Measurements from ENCODE around the gene KANSL2.
"Not testable (repeated sequence)": the region's sequence is repeated elsewhere in the genome, so short reads cannot be mapped to it uniquely, and the experiment has no call there.

KANSL2 gene

DNA sequence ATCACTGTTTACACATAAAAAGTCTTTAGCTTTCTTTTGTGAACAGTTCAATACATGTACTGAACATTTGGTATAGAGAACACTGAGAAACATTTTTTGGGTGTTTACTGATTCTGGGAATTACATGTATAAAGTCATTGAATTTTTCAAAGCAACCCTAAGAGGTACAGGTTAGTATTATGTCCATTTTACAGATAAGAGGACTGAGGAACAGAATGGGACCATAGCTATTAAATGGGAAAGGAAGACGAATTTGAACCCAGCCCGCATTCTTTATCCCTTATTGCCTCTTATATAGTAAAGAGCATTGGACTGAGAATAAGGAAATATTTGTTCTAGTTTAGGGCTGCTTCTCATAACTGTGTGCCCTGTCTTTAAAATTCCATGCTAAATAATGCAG lies 889 bp upstream of the KANSL2 start:
- DNase-seq = no peak

DNA sequence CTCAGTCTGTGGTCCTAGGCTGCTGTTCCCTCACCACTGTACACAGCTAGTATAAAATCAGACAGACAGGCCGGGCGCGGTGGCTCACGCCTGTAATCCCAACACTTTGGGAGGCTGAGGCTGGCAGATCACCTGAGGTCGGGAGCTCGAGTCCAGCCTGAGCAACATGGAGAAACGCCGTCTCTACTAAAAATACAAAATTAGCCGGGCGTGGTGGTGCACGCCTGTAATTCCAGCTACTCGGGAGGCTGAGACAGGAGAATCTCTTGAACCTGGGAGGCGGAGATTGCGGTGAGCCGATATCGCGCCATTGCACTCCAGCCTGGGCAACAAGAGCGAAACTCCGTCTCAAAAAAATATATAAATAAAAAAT lies 481 bp upstream of the KANSL2 start:
- DNase-seq = not testable (repeated sequence)

DNA sequence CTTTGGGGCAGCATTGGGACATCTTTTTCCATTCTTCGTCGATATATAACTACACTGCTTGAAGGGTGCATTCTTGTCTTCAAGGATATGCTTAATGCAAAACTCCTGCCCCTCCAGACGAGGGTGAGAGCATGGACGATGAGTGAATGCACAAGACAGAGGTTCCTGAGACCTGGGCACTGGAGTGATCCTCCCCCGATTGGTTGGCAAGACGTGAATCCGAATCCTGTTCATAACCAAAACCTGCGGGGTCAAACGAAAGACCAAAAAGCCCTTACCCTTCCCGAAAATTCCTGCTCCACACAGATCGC lies 684 bp downstream of the KANSL2 start:
- DNase-seq = no peak

DNA sequence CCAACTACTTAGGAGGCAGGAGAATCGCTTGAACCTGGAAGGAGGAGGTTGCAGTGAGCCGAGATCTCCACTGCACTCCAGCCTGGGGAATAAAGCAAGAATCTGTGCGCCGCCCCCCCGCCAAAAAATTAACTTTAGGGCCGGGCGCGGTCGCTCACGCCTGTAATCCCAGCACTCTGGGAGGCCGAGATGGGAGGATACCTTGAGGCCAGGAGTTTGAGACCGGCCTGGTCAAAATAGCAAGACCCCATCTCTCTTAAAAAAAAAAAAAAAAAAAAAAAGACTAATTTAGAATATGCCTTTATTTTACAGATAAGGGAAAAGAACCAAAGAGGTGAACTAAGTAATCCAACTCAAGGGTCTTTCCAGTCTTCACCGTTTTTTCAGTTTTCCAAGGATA lies 1.2 kb downstream of the KANSL2 start:
- DNase-seq = no peak

DNA sequence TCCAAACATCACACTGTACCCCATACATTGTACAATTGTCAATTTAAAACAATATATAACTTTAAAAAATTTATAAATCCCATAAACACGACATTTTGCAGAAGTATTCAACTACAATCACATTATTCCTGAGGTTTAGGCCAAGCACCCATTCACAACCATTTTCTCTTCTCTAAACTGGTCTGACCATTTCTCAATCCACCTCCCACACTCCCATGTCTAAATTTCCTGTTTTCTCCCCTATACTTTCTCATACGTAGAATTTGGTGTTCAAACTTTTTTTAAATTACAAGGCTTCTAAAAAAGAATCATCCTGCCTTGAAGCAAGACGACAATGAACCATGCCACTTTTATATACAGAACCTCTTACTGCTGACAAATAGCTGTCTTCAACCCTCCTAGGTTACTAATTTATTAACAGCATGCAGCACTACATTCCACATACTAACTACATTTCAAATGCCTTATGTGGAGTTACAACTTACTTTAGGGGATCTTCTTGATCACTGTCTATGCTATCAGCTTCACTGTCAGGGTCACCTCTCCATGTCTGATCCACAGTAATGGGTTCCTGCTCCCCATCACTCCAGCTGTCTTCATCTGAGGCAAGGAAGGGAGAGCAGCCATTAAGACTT lies 3.4 kb downstream of the KANSL2 start:
- no peak for DNase-seq

DNA sequence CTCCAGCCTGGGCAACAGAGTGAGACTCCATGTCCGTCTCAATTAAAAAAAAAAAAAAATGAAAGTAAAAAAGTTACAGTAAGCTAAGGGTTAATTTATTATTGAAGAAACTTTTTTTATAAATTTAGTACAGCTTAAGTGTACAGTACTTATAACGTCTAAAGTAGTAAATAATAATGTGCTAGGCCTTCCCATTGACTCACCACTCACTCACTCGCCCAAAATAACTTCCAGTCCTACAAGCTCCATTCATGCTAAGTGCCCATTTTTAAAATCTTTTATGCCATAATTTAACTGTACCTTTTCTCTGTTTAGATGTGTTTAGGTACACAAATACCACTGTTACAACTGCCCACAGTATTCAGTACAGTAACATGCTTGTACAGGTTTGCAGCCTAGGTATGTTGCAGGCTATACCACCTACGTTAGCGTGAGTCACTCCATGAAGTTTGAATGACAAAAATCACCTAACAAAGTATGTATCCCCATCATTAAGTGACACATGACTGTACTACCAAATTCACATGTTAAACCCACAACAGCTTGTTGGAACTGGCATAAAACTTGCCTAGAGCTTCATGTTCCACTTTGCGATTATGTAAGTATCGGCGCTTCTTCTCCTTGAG lies 10.7 kb downstream of the KANSL2 start:
- DNase-seq = no peak

DNA sequence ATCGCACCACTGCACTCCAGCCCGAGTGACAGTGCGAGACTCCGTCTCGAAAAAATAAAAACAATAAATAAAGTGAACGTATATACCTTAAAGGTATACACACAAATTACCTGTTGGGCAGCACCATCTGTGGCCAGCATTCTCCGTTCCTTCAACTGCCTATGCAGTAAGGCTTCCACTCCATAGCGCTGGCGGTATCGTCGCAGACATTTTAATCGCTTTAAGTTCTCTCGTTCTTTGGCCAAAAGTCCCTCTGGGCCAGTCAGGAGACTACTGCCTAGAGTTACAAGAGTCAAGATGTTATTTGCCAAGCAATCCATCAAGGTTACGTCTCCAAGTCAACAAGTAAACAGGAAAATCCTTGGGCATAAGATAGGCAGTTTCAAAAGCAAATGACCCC lies 13.0 kb downstream of the KANSL2 start:
- no peak for DNase-seq

DNA sequence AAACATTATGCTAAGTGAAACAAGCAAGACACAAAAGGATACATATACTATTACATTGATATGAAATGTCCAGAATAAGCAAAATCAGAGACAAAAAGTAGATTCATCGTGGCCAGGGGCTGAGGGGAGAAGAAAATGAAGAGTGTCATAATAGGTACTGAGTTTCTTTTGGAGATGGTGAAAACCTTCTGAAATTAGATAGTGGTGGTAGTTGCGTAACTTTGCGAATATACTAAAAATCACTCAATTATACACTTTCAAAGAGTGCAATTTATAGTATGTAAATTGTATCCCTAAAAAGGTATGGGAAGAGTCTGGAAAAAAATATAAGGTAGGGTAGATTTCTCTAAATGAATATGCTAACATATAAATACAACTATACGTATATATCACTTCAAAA lies 22.2 kb downstream of the KANSL2 start:
- DNase-seq = no peak

DNA sequence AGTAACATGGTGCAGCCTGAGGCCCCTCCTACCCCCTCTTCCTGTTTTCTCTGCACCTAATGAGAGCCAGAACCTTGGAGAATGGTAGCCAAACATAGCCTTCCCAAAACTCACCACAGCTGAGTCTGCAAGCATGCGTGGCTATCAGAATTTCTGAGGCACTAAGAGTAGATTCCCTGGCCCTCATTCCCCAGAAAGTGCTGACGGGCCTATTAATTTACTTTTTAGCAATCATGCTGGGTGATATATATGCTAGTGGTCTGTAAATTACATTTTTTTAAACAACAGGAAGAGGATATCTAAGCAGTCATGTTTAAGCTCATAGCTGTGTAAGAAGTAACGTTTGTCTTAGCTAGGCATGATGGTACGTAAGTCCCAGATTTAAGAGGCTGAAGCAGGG lies 30.4 kb downstream of the KANSL2 start:
- DNase-seq = no peak

DNA sequence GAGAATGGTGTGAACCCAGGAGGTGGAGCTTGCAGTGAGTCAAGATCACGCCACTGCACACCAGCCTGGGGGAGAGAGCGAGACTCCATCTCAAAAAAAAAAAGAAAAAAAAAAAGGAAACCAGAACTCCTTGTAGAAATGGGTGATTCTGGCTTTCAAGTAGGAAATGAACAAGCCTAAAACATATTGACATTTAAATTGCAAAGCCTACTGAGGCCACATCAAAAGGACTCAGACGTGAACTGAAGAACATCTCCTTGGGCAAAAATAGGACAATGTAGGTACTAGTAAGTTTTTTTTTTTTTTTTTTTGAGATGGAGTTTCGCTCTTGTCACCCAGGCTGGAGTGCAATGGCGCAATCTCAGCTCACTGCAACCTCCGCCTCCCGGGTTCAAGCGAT lies 36.7 kb downstream of the KANSL2 start:
- DNase-seq = not testable (repeated sequence)

DNA sequence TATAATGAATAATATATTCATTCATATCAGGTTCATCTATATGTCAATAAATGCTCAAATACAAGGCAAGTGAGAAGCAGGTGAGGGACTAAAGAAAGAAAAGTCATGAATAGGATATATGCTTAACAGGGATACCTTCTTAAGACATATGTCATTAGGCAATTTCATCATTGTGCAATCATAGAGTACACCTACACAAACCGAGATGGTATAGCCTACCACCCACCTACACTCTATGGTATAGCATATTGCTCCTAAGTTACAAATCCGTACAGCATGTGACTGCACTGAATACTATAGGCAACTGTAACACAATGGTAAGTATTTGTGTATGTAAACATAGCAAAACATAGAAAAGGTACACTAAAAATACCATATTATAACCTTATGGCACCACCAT lies 39.0 kb downstream of the KANSL2 start:
- no peak for DNase-seq

DNA sequence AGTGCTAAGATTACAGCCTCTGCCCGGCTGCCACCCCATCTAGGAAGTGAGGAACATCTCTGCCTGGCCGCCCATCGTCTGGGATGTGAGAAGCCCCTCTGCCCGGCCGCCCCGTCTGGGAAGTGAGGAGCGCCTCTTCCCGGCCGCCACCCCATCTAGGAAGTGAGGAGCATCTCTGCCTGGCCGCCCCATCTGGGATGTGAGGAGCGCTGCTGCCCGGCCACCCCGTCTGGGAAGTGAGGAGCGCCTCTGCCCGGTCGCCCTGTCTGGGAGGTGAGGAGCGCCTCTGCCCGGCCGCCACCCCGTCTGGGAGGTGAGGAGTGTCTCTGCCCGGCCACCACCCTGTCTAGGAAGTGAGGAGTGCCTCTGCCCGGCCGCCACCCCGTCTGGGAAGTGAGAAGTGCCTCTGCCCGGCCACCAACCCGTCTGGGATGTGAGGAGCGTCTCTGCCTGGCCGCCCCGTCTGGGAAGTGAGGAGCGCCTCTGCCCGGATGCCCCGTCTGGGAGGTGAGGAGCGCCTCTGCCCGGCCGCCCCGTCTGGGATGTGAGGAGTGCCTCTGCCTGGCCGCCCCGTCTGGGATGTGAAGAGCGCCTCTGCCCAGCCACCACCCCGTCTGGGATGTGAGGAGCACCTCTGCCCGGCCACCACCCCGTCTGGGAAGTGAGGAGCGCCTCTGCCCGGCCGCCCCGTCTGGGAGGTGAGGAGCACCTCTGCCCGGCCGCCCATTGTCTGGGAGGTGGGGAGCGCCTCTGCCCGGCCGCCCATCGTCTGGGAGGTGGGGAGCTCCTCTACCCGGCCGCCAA lies 40.1 kb downstream of the KANSL2 start:
- DNase-seq = not testable (repeated sequence)

DNA sequence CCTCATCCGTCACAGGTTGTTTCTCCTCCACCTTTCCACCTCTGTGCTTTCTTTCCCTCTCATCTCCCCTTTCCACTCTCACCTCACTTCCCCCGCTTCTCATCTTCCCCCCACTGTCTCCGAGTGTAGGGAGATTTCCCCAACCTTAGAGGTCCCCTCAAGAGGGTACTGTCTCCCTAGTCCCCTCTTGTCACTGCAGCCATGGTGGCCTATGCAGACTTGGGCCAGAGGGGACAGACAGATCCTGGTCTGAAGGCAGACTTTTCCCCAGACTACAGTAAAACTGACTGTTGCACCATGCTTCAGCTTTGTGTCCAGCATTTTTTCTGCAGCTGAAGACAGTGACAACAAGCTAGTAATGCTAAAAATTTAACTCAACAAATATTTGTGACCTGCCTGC lies 41.2 kb downstream of the KANSL2 start:
- DNase-seq = no peak

DNA sequence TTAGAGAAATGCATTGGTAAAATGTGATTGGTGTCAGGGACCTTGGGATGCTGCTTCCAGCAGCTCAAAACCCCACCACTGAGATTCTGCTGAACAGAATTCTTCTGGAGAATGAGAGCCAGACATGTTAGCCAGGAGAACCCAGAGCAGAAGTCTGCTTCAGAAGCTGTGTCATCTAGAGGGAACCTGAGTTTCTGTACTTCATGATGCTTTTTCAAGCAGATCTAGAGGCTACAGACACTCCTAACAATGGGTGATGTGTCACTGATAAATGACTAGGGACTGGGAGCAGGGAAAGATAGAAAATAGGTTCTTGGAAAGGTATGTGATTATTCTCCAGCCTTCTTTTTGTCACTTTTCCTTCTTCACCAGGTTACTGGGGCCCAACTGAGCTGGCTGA lies 41.6 kb downstream of the KANSL2 start:
- DNase-seq = no peak

DNA sequence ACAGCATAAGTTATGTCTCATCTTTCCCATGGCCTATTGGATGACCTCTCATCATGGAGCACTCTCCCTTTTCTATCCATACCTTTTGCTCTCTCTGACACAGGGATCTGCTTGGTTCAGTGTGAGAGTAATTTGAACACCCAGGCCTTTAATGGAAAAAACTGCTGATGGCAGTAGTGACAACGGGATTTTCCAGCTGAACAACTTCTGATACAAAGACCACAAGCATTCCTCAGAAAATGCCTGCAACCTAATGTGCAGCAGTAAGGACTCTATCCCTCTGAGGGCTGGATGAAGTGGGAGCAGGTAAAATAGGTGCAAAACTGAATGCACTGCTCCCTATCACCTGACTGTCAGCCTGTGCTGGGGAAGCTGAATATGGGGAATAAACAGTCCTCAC lies 51.0 kb downstream of the KANSL2 start:
- no peak for DNase-seq

DNA sequence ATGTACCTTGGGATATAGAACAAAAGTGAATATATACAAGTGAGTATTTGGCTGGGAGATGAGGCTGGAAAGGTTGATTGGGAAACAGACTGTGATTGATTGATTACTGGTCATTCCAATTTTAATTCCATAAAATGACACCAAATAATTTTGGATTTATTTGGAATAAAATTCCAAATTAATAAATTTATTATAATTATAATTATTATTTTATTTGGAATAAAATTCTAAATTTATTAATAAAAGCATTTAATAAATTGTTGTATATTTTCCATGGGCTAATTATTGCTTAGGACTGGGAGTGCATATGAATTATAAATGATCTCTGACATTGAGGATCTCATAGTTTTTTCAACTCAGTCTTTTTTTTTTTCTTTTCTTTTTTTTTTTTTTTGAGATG lies 51.7 kb downstream of the KANSL2 start:
- DNase-seq = no peak

DNA sequence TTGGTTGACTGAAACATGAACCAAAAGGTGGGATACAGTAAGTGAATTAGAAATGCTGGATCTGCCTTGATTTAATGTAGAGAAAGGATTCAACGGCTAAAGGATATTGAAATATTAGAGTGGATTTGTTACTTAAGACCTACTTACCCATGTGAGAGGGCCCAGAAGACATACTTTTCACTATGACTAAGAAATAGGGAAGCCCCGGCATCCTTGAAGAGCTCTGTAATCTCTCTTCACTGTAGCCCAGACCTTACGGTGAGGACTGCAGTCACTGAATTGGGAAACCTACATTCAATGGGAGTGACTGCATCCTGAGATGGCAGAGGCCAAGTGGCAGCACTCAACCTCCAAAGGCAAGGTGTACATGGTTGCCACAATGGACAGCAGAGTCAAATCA lies 52.5 kb downstream of the KANSL2 start:
- no peak for DNase-seq

DNA sequence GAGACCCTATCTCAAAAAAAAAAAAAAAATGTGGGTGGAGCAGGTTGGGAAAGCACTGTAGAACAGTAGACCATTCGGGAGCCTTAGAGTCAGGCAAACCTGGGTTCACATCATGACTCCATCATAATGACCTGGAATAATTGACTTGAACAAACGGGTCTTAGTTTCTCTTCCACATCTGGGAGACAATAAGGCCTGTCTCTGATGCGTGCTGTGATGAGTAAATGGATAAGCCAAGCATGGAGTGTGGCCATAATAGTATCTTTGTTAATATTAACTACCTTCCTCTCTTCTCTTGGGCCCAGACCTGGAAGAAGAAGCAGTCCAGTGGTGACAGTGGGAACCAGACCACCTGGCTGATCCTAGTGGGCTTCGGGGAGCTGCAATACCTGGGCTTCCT lies 54.5 kb downstream of the KANSL2 start:
- DNase-seq = no peak

DNA sequence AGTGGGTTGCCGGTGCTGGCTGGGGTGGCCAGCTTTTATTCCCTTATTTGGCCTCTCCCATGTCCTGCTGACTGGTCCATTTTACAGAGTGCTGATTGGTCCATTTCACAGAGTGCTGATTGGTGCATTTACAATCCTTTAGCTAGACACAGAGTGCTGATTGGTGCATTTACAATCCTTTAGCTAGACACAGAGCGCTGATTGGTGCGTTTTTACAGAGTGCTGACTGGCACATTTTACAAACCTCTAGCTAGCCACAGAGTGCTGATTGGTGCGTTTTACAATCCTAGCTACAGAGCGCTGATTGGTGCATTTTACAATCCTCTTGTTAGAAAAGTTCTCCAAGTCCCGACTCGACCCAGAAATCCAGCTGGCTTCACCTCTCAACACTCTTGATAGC lies 59.0 kb downstream of the KANSL2 start:
- DNase-seq = not testable (repeated sequence)

DNA sequence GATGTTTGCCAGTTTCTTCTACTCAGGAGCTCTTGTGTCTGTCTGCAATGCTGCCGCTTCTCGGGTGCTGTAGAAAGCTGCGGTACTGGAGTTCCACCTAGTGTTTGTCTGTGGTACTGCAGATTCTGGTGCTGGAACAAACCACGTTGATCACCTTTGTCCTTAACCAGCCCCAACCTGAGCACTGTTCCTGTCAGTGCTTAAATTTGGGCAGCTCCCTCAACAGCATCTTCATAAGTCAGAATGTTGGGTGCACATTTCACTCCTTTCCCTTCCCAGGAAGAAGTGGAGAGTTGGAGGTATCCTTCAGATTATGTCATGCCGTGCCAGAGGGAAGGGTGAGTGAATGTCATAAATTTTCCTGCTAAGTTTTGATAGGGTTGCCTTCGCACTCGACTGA lies 63.5 kb downstream of the KANSL2 start:
- DNase-seq = peak; percentile 71

DNA sequence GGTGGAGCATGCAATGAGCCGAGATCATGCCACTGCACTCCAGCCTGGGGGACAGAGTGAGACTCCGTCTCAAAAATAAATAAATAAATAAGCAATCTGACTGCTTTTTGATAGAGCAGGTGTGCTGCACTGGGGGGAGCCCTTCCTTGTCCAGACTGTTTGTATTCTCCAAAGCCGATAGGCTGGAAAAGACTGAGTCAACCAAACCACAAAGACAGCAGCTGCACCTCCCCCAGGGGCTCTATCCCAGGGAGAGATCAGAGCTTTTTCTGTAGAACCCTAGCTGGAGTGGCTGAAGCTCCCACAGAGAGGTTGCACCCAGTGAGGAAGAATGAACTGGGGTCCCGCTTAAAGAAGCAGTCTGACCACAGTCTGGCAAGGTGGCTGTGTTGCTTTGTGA lies 66.4 kb downstream of the KANSL2 start:
- DNase-seq = no peak

DNA sequence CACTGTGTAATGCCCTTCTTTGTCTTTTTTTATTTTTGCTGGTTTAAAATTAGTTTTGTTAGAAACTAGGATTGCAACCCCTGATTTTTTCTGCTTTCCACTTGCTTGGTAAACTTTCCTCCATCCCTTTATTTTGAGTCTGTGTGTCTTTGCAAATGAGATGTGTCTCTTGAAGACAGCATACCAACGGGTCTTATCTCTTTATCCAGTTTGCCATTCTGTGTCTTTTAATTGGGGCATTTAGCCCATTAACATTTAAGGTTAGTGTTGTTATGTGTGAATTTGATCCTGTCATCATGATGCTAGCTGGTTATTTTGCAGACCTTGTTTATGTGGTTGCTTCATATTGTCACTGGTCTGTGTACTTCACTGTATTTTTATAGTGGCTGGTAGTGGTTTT lies 68.7 kb downstream of the KANSL2 start:
- no peak for DNase-seq

Measured in NCI-H774 (cell line).